ENCODE measurements around the gene ANGPTL4.
"Not testable (repeated sequence)": the region's sequence is repeated elsewhere in the genome, so short reads cannot be mapped to it uniquely, and the experiment has no call there.

Gene ANGPTL4

DNA sequence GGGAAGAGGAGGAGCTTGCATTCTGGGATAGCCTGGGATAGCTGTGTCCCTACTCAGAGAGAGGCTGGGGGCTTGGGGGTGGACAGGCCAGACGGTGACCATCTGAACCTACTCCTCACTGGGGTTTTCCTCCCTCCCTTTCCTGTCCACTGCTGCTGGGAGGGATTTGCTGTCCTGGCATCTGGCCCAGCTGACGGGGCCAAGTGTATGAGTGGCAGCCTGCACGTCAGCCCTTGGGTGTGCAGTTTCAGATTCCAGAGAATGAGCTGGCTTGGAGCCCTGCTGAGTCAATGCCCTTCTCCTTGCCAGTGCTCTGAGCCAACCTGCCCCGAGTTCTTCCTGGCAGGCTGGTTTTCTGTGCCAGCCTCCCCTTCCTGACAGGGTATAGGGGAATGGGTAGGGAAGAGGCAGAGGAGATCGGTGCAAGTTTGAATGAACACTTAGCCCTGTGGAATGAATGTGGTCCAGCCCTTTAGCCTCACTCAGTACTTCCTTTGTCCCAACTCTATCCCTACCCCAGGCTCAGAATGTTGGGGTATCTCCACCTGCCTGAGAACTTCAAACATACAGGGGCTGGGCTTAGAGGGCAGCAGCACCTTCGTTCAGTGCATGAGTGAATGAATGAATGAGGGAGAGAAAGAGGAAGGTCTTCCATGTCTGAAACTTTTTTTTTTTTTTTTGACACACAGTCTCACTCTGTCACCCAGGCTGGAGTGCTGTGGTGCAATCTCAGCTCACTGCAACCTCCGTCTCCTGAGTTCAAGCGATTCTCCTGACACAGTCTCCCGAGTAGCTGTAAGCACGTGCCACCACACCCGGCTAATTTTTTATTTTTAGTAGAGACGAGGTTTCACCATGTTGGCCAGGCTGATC, 1.8 kb upstream of the ANGPTL4 start:
- peak; percentile 99 for DNase-seq (ENCODE audit: low spot score)

DNA sequence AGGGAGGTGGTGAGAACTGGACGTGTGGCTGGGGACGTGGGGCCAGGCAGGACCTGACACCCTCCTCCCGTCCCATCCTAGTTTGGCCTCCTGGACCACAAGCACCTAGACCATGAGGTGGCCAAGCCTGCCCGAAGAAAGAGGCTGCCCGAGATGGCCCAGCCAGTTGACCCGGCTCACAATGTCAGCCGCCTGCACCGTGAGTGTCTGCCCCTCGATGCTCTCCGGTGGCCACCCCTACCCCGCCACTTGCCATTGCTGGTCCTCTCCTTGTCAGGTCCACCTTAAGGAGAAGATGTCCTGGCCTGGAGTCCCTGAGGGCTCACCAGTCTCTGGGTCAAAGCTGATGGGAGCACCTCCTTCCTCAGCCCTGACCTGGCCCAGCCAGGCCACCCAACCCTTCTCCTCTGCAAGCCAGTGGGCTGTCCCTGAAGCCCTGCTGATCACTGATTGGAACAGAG, 2.2 kb downstream of the ANGPTL4 start:
- no peak for DNase-seq (ENCODE audit: low spot score)

DNA sequence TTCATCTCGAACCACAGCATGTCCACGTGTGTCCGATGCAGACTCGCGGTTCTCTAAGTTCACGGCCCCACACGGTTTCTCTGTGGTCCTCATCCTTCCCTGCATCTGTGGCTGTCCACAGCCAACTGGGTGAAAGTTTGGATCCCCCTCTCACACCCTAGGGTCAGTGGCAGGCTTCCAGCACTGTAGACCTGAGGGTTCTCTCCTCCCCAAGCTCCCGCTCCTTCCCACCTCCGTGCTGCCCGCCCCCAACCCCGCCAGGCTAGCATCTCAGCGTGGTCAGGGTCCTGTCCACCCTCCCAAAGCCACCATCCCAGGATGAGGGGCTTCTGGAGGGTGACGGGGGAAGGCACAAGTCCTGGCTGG, 3.0 kb downstream of the ANGPTL4 start:
- no peak for DNase-seq (ENCODE audit: low spot score)

DNA sequence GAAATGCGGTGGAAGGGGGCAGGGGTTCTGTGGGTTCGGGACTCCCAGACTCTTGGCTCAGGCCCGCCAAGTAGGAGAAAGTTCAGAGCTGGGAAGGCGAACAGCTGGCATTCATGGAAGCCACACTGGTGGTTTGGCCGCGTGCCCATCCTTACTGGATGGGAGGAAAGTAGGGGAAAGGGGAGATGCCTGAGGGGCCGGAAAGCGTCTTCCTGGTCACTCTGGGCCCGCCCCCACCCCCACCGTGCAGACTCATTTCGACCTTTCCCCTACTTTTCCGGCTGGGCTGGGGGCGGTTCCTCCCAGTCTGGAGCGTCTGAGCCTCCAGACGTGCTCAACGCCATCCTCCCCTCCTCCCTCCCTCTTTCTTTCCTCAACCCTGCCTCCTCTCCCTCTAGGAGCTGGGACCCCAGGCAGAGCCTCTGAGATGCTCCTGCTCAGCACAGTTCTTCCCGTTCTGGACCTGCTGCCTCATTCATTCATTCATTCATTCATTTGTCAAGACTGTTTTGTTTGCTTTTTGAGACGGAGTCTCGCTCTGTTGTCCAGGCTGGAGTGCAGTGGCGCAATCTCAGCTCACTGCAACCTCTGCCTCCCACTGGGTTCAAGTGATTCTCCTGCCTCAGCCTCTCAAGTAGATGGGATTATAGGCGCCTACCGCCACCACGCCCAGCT, 3.5 kb downstream of the ANGPTL4 start:
- DNase-seq (ENCODE audit: low spot score), result peak; percentile 96

DNA sequence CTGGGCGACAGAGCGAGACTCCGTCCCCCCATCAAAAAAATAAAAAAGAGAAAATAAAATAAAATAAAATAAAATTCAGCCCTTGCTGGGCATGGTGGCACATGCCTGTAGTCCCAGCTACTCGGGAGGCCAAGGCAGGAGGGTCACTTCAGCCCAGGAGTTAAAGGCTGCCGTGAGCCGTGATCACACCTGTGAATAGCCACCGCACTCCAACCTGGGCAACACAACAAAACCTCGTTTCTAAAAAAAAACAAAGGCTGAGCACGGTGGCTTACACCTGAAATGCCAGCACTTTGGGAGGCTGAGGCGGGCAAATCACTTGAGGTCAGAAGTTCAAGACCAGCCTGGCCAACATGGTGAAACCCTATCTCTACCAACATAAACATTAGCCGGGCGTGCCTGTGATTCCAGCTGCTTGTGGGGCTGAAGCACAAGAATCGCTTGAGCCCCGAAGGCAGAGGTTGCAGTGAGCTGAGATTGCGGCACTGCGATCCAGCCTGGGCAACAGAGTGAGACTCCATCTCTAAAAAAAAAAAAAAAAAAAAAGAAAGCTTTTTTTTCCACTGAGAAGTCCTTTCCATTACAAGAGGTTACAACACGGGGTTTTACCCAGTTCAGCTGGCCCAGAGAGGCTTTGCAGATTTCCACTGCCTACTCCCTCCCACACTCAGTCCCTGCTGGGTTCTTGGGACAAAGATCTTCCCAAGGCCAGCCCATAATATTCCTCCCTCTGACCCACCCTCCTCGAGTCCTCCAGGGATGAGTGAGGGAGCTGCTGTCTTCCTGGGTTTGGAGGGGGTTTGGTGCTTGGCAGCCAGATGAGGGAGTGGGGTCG, 6.4 kb downstream of the ANGPTL4 start:
- DNase-seq (ENCODE audit: low spot score), result no peak

DNA sequence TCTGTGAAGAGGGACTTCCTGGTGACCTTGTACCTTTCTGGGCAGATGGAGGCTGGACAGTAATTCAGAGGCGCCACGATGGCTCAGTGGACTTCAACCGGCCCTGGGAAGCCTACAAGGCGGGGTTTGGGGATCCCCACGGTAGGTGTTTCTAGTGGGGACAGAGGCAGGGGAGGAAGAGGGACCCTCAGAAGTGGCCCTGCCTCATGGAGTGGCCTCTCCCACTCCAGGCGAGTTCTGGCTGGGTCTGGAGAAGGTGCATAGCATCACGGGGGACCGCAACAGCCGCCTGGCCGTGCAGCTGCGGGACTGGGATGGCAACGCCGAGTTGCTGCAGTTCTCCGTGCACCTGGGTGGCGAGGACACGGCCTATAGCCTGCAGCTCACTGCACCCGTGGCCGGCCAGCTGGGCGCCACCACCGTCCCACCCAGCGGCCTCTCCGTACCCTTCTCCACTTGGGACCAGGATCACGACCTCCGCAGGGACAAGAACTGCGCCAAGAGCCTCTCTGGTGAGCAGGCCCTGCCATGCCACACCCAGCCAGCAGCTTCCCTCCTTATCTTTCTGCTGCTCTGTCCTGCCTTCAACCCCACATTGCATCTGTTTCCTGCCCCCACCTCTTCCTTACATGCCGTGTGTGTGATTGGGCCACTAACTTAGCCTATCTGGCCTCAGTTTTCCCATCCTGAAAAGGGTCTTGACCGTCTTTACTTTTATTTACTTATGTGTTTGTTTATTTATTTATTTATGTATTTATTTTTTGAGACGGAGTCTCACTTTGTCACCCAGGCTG, 7.3 kb downstream of the ANGPTL4 start:
- no peak for DNase-seq (ENCODE audit: low spot score)

DNA sequence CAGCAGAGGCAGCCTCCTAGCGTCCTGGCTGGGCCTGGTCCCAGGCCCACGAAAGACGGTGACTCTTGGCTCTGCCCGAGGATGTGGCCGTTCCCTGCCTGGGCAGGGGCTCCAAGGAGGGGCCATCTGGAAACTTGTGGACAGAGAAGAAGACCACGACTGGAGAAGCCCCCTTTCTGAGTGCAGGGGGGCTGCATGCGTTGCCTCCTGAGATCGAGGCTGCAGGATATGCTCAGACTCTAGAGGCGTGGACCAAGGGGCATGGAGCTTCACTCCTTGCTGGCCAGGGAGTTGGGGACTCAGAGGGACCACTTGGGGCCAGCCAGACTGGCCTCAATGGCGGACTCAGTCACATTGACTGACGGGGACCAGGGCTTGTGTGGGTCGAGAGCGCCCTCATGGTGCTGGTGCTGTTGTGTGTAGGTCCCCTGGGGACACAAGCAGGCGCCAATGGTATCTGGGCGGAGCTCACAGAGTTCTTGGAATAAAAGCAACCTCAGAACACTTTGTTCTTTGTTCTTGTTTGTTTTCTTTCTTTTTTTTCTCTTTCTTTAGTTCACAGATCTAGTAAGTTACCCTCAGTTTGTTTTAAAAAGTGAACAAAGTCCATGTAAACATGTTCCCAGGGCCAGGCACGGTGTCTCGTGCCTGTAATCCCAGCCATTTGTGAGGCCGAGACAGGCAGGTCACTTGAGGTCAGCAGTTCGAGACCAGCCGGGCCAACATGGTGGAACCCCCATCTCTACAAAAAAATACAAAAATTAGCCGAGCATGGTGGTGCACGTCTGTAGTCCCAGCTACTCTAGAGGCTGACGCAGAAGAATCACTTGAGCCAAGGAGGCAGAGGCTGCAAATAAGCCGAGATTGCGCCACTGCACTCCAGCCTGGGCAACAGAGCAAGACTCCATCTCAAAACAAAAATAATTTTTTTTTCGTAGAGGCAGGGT, 10.2 kb downstream of the ANGPTL4 start:
- DNase-seq (ENCODE audit: low spot score), result no peak

DNA sequence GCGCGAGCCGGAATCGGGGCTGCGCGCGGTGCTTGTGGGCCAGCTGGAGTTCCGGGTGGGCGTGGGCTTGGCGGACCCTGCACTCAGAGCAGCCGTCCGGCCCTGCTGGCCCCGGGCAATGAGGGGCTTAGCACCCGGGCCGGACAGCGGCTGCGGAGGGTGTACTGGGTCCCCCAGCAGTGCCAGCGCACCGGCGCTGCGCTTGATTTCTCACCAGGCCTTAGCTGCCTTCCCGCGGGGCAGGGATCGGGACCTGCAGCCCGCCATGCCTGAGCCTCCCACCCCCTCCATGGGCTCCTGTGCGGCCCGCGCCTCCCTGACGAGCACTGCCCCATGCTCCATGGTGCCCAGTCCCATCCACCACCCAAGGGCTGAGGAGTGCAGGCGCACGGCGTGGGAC, 11.8 kb downstream of the ANGPTL4 start:
- not testable (repeated sequence) for DNase-seq (ENCODE audit: low spot score)

DNA sequence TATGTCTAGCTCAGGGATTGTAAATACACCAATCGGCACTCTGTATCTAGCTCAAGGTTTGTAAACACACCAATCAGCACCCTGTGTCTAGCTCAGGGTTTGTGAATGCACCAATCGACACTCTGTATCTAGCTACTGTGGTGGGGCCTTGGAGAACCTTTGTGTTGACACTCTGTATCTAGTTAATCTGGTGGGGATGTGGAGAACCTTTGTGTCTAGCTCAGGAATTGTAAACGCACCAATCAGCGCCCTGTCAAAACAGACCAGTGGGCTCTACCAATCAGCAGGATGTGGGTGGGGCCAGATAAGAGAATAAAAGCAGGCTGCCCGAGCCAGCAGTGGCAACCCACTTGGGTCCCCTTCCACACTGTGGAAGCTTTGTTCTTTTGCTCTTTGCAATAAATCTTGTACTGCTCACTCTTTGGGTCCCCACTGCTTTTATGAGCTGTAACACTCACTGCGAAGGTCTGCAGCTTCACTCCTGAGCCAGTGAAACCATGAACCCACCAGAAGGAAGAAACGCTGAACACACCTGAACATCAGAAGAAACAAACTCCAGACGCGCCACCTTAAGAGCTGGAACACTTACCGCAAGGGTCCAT, 12.5 kb downstream of the ANGPTL4 start:
- not testable (repeated sequence) for DNase-seq (ENCODE audit: low spot score)

DNA sequence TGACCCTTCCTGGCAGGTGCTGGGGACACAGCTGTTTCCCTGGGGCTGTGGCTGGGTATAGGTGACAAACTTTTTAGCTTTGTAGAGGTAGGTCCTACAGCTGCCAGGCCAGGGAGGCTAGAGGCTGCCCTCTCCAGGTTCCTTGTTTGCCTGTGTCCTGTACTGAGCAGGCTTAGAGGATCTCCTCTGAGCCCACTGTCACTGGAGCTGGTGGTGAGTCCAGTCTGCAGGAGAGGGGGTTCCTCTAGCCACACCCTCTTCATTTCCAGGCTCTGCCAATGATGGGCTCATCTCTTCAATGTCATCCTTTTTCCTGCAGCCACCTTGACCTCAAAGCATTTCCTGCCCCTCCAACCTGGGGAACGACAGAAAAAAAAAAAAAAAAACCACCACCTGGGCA, 13.6 kb downstream of the ANGPTL4 start:
- no peak for DNase-seq (ENCODE audit: low spot score)

DNA sequence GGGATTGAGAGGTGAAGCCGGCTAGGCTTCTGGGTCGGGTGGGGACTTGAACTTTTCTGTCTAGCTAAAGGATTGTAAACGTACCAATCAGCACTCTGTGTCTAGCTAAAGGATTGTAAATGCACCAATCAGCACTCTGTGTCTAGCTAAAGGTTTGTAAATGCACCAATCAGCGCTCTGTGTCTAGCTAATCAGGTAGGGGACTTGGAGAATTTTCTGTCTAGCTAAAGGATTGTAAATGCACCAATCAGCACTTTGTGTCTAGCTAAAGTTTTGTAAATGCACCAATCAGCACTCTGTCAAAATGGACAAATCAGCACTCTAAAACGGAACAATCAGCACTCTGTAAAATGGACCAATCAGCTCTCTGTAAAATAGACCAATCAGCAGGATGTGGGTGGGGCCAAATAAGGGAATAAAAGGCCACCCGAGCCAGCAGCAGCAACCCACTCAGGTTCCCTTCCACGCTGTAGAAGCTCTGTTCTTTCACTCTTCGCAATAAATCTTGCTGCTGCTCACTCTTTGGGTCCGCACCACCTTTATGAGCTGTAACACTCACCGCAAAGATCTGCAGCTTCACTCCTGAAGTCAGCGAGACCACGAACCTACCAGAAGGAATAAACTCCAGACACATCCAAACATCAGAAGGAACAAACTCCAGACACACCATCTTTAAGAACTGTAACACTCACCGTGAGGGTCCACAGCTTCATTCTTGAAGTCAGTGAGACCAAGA, 15.4 kb downstream of the ANGPTL4 start:
- DNase-seq (ENCODE audit: low spot score), result not testable (repeated sequence)

DNA sequence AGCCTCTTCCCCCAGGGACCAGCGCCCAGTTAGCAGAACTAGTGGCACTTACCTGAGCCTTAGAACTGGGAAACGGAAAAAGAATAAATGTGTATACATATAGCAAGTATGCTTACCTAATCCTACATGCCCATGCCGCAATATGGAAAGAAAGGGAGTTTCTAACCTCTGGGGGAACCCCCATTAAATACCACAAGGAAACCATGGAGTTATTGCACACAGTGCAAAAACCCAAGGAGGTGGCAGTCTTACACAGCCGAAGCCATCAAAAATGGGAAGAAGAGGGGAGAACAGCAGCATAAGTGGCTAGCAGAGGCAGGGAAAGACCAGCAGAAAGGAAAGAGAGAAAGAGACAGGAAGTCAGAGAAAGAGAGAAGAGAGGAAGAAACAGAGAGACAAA, 20.6 kb downstream of the ANGPTL4 start:
- DNase-seq (ENCODE audit: low spot score), result not testable (repeated sequence)

DNA sequence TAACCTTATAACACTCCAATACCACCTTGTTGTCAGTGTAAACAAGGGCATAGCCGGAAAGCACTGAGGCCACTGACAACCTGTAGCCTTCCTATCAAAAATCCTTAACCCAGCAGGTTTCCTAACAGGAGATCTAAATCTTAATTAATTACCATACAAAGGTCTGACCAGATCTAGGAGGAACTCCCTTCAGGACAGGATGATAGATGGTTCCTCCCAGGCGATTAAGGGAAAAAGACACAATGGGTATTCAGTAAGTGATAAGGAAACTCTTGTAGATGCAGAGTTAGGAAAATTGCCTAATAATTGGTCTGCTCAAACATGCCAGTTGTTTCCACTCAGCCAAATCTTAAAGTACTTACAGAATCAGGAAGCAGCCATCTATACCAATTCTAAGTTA, 21.1 kb downstream of the ANGPTL4 start:
- DNase-seq (ENCODE audit: low spot score), result not testable (repeated sequence)

DNA sequence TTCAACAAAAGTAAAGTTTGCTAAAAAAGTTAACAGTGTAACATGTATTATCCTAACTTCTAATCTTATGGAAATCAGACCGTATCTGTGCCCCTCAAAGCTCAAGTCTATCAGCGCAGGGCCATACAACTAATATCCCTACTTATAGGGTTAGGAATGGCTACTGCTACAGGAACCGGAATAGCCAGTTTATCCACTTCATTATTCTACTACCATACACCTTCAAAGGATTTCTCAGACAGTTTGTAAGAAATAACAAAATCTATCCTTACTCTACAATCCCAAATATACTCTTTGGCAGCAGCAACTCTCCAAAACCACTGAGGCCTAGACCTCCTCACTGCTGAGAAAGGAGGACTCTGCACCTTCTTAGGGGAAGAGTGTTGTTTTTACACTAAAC, 21.6 kb downstream of the ANGPTL4 start:
- not testable (repeated sequence) for DNase-seq (ENCODE audit: low spot score)

DNA sequence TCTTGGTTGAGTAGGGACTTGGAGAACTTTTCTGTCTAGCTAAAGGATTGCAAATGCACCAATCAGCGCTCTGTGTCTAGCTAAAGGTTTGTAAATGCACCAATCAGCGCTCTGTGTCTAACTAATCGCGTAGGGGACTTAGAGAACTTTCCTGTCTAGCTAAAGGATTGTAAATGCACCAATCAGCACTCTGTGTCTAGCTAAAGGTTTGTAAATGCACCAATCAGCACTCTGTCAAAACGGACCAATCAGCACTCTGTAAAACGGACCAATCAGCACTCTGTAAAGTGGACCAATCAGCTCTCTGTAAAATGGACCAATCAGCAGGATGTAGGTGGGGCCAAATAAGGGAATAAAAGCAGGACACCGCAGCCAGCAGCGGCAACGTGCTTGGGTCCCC, 22.5 kb downstream of the ANGPTL4 start:
- DNase-seq (ENCODE audit: low spot score), result not testable (repeated sequence)

DNA sequence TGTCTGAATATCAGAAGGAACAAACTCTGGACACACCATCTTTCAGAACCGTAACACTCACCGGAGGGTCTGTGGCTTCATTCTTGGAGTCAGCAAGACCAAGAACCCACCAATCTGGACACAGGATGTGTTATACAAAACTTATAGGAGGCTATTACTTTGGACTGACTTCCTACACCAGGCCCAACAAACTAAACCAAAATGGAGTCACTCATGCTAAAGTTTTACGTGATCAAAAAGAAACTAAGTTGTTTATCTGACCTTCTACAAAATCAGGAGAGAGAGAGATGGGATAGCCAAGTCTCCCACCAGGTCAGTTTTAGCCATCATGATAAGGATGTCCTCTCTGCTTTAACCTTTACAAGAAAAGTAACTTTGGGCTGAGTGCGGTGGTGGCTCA, 23.0 kb downstream of the ANGPTL4 start:
- no peak for DNase-seq (ENCODE audit: low spot score)

DNA sequence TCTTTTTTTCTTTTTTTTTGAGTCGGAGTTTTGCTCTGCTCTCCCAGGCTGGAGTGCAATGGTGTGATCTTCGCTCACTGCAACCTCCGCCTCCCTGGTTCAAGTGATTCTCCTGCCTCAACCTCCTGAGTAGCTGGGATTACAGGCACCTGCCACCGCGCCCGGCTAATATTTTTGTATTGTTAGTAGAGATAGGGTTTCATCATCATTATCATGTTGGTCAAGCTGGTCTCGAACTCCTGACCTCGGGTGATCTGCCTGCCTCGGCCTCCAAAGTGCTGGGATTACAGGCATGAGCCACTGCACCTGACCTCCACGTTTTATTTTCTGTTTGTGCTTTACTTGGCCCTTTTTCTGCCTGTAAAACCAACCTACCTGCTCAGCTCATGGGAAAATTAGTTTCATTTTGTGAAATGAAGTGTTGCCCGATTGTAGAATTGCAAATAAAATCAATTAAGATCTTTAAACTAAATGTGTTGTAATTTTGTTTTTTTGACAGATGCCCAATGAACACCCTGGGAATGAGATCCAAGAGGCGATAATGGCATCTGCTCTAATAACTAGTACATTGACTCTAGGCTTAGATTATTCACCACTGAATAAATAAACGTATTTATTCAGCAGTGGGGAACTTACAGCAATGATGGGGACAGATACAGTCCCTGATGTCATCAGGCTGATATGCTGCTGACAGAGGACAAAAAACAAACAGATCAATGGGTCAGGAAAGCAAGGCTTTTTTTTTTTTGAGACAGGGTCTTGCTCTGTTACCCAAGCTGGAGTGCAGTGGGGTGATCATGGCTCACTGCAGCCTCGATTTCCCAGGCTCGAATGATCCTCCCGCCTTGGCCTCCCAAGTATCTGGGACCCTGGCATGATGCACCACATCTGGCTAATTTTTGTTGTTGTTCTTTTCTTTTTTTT, 24.0 kb downstream of the ANGPTL4 start:
- DNase-seq (ENCODE audit: low spot score), result no peak

DNA sequence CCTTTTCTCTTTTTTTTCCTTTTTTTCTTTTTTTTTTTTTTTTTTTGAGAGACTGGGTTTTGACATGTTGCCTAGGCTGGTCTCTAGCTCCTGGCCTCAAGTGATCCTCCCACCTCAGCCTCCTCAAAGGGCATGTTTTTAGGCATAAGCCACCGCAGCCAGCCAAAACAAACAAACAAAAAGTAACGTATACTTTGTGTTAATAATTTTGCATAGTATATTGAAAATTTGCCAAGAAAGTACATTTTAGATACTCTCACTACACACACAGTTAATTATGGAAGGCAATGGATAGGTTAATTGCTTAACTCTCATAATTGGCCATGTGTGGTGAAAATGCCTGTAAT, 24.6 kb downstream of the ANGPTL4 start:
- no peak for DNase-seq (ENCODE audit: low spot score)
